Choroid plexus epithelial cell (primary cell): ENCODE results near the gene TAL1.
A peak's percentile ranks its signal among the peaks of the same experiment; 100 is the strongest.
"Not testable (repeated sequence)": the region's sequence is repeated elsewhere in the genome, so short reads cannot be mapped to it uniquely, and the experiment has no call there.

Source experiments
- DNase-seq: peaks from one replicate; pipeline ENCODE4 v3.0.0-alpha.2; 2010; ENCODE audit warnings: low read depth
- H3K4me3 ChIP-seq: 2 replicates; pipeline ENCODE4 v1.5.1; 2011; ENCODE audit warnings: low read depth, mild to moderate bottlenecking, control low read depth, low read length, moderate library complexity
- CTCF ChIP-seq: conservative IDR thresholded peaks from 2 replicates; pipeline ENCODE4 v1.5.1; 2011; ENCODE audit warnings: low read depth, mild to moderate bottlenecking, control low read depth, inconsistent platforms, low read length, moderate library complexity

The TAL1 gene

GRCh38 chr1:47232187-47232874 is at the start of gene TAL1:
Gene TAL1 (minus strand): TSS chr1:47232225. CDS start chr1:47225888, 6,337 bp downstream.
- no peak for TF ChIP-seq CTCF
- no peak for DNase-seq
- peak within 1 kb of the TSS; percentile 17 for H3K4me3 ChIP-seq

GRCh38 chr1:47280142-47280541 is 48.1 kb upstream of the TAL1 start:
- no peak for TF ChIP-seq CTCF
- peak; percentile 11 for DNase-seq
- no peak overlapping the region for H3K4me3 ChIP-seq

- no peak overlapping the region for H3K4me3 ChIP-seq
- peak; percentile 4 for DNase-seq
- TF ChIP-seq CTCF = no peak
Measured at GRCh38 chr1:47276850-47277249, 44.8 kb upstream of the TAL1 start.

- DNase-seq = peak; percentile 9
- not testable (repeated sequence) for H3K4me3 ChIP-seq
Measured at GRCh38 chr1:47275811-47276210, 43.8 kb upstream of the TAL1 start.

DNA sequence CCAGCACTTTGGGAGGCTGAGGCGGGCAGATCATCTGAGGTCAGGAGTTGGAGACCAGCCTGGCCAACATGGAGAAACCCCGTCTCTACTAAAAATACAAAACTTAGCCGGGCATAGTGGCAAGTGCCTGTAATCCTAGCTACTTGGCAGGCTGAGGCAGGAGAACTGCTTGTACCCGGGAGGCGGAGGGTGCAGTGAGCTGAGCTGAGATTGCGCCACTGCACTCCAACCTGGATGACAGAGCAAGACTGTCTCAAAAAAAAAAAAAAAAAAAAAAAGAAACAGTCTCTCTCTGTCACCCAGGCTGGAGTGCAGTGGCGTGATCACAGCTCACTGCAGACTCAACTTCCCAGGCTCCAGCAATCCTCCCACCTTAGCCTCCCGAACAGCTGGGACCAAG is 33.5 kb upstream of the TAL1 start:
- not testable (repeated sequence) for DNase-seq, H3K4me3 ChIP-seq

DNA sequence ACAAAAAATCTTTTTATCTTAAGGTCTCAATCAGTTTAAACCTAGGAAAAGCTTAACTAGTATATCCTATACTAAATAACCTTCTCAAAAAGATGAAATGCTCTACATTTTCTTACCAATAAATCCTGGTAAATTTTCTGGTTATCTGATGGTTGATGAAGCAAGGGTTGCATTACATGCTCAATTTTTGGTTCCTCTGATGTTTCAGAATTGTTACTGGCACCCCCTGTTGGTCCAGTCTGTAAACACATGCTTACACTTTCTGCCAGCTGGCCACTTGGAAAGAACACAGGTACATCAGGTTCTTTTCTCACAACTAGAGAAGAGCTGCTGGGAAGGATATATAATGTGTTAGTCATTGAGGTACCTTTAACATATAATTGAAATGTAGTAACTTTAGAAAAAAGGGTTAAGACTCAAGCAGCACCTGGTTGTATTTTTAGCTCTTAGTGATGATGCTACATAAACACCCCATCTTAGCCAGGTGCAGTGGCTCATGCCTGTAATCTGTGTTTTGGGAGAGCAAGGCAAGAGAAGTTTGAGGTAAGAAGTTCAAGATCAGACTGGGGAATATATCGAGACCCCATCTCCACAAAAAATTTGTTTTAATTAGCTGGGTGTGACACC is 30.9 kb upstream of the TAL1 start:
- DNase-seq = peak; percentile 67
- peak; percentile 81 for TF ChIP-seq CTCF
- H3K4me3 ChIP-seq = no peak overlapping the region

DNA sequence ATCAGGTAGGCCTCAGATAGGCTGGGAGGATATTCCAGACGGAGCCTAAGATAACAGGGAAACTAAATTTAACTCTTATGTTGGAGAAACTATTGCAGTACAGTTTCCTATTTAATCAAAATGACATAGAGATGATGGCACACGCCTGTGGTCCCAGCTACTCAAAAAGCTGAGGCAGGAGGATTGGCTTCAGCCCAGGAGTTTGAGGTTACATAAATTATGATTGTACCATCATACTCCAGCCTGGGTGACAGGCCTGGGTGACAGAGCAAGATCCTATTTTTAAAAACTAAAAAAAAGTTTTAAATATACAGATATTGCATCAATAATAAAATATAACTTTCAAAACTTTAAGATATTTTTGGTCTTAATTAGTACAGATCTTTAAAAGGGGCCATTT is 25.2 kb upstream of the TAL1 start:
- TF ChIP-seq CTCF = no peak
- H3K4me3 ChIP-seq = no peak overlapping the region
- DNase-seq = no peak

DNA sequence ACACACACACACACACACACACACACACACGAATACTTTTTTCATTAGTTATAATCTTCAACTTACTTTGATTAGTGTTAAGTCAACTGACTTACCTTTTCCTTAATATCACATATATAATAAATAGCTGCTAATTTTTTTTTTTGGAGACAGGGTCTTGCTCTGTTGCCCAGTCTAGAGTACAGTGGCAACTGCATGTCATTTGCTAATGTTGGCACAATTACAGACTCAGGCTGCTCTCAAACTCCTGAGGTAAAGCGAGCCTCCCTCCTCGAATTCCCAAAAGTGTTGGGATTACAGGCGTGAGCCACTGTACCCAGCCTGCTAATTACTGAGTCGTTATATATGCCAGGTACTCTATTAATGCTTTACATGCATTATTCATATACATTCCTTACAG is 20.8 kb upstream of the TAL1 start:
- DNase-seq = no peak
- no peak overlapping the region for H3K4me3 ChIP-seq
- TF ChIP-seq CTCF = no peak
